Mammary epithelial cell (primary cell): ENCODE data around the gene MYO16.

ENCODE experiments used
- CTCF ChIP-seq, 2 donors: IDR thresholded peaks in 1 of 2; conservative IDR thresholded peaks in 1 of 2; 2 replicates each; pipeline ENCODE4 v1.5.1; 2011 to 2012; ENCODE audit warnings: inconsistent platforms in 2 of 2, low read length in 2 of 2, mild to moderate bottlenecking in 2 of 2, control low read depth in 1 of 2, low read depth in 1 of 2; ENCODE audit not compliant: insufficient read depth in 1 of 2; ENCODE audit errors: extremely low read depth in 1 of 2
- EZH2 ChIP-seq: IDR thresholded peaks from 2 replicates; pipeline ENCODE4 v1.6.1; 2012; ENCODE audit warnings: low read length, inconsistent platforms, borderline replicate concordance

DNA sequence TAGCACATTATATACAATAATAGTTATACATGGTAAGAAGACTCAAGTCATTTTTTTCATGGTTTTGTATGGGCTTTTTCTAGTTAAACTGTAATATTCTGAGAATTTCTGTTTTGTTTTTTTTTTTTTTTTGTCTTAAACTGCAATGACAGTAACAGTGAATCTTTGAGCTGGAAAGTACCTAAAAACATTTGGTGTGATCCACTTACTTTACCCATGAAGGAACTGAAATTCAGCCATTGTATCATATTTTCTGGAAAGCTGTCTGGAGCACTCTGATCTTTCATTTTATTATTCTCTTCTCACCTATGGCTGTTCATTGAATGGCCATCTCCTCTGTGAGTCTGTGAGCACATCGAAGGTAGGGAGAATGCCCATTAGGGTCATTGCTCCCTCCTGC, 37.8 kb downstream of the MYO16 start:
- TF ChIP-seq EZH2 (no peak), CTCF (conservative IDR thresholded peaks at IDR 0.05 in 1 of 2, IDR thresholded peaks at IDR 0.05 in 1 of 2; ENCODE audit: extremely low read depth in 1 of 2, insufficient read depth in 1 of 2, low read depth in 1 of 2, low read length in 2 of 2) (no peak)
